GM23248 (cell line): ENCODE results near the gene GALNT13.

Experiments
- EZH2 ChIP-seq: fragments of 200-600 bp; sonication (generic); IDR thresholded peaks from 2 replicates; pipeline ENCODE4 v1.6.1; 2018; ENCODE audit warnings: antibody characterized with exemption, mild to moderate bottlenecking; ENCODE audit not compliant: insufficient read depth, poor library complexity, severe bottlenecking
- EZH2phosphoT487 ChIP-seq: fragments of 200-600 bp; sonication (generic); IDR thresholded peaks from 2 replicates; pipeline ENCODE4 v1.6.1; 2018; ENCODE audit warnings: antibody characterized with exemption, moderate library complexity, mild to moderate bottlenecking, low read depth; ENCODE audit not compliant: insufficient read depth

GRCh38 chr2:154403242-154403790 lies 531.6 kb downstream of the GALNT13 start:
- no peak for TF ChIP-seq EZH2
- no peak for TF ChIP-seq EZH2phosphoT487
